MCF 10A (cell line): ENCODE data around the gene SORBS1. TPM values are rescaled to one million over a fixed set of nuclear protein-coding genes. Genes with fewer than 3 reads are reported as not detected.

Experiments
- BruUV-seq: library from RNA; stranded (reverse); fragments of 400-500 nt; replicated peaks from 2 replicates; lab custom pipeline; 2021; lab: Mats Ljungman, UMichigan
- CTCF ChIA-PET: fragments of 300-600 bp; sonication (Branson Sonifier 250); formaldehyde crosslinking; extraction: SDS; loops from one replicate; lab custom pipeline; 2021; ENCODE audit warnings: antibody characterized with exemption, inconsistent platforms; lab: Yijun Ruan, JAX
- POLR2A ChIA-PET: fragments of 300-600, 350-650 bp; sonication (Branson Sonifier 250); formaldehyde crosslinking; extraction: SDS; loops from one replicate; lab custom pipeline; 2020; ENCODE audit warnings: antibody characterized with exemption, inconsistent platforms; lab: Yijun Ruan, JAX
- DNase-seq: peaks from one replicate; pipeline ENCODE4 v3.0.0-alpha.2; 2018; ENCODE audit not compliant: unreplicated experiment
- H3K27ac Mint-ChIP-seq: one replicate; pipeline ENCODE4 v1.8.0; 2022; ENCODE audit warnings: mild to moderate bottlenecking, low read depth, mixed read lengths; ENCODE audit not compliant: unreplicated experiment
- H3K27me3 Mint-ChIP-seq: one replicate; pipeline ENCODE4 v1.8.0; 2022; ENCODE audit warnings: mixed read lengths; ENCODE audit not compliant: insufficient read depth, unreplicated experiment
- H3K36me3 Mint-ChIP-seq: one replicate; pipeline ENCODE4 v1.8.0; 2022; ENCODE audit warnings: mild to moderate bottlenecking, moderate library complexity, mixed read lengths; ENCODE audit not compliant: insufficient read depth, unreplicated experiment
- H3K4me1 Mint-ChIP-seq: one replicate; pipeline ENCODE4 v1.8.0; 2022; ENCODE audit warnings: mixed read lengths; ENCODE audit not compliant: insufficient read depth, unreplicated experiment
- H3K4me3 Mint-ChIP-seq: one replicate; pipeline ENCODE4 v1.8.0; 2022; ENCODE audit warnings: mild to moderate bottlenecking, moderate library complexity, mixed read lengths; ENCODE audit not compliant: unreplicated experiment
- H3K9me3 Mint-ChIP-seq: one replicate; pipeline ENCODE4 v1.8.0; 2022; ENCODE audit warnings: mixed read lengths; ENCODE audit not compliant: unreplicated experiment
- CTCF ChIP-seq: fragments of 200-600 bp; IDR thresholded peaks from one replicate; pipeline ENCODE4 v1.8.0; 2022; ENCODE audit warnings: antibody characterized with exemption, mild to moderate bottlenecking; ENCODE audit not compliant: unreplicated experiment
- intact Hi-C: fragments of 100-400 bp; cut with micrococcal nuclease; formaldehyde crosslinking; loops from 2 replicates; pipeline ENCODE4 v1.14.1; 2022
- total RNA-seq: library from RNA; stranded (reverse); gene quantifications from 2 replicates; pipeline ENCODE4 v1.2.3, GENCODE V29; 2022

The SORBS1 gene
- total RNA-seq, 1 experiment from 2014 or later, result 1.0 TPM

- CTCF ChIA-PET, result interaction anchor here (0.6 to 11.8 kb wide), 17 partner anchors 9 to 1334 kb away, joined by 3 to 333 read pairs (median 5); no protein-coding TSS in a partner anchor
Measured at GRCh38 chr10:95604630-95605029, 43.5 kb upstream of the SORBS1 start.

GRCh38 chr10:95602382-95602781 is 41.2 kb upstream of the SORBS1 start:
- no TSS peak for BruUV-seq
- no peak for TF ChIP-seq CTCF
- H3K36me3 Mint-ChIP-seq, result peaks cover 24% of the 10 kb centered on the region
- H3K4me3 Mint-ChIP-seq, result no peak overlapping the region
- H3K27ac Mint-ChIP-seq, result no peak overlapping the region
- H3K4me1 Mint-ChIP-seq, result no peaks in the 10 kb centered on the region
- no peaks in the 10 kb centered on the region for H3K9me3 Mint-ChIP-seq
- H3K27me3 Mint-ChIP-seq, result peaks cover 10% of the 10 kb centered on the region
- no peak for DNase-seq
- ChIA-PET POLR2A (interaction anchor here (0.6 to 2.0 kb wide), 2 partner anchors 135 to 227 kb away, joined by 3 to 4 read pairs; no protein-coding TSS in a partner anchor), CTCF (interaction anchor here (0.6 to 11.8 kb wide), 20 partner anchors 10 to 1967 kb away, joined by 3 to 333 read pairs (median 4); no protein-coding TSS in a partner anchor)
- intact Hi-C loops, result loop anchor here (5.0 kb wide), 1 partner anchor 355 kb away; no protein-coding TSS in a partner anchor

More at GRCh38 chr10:95604630-95605029, 43.5 kb upstream of the SORBS1 start:
- Mint-ChIP-seq H3K27me3 (no peaks in the 10 kb centered on the region), H3K4me1 (no peaks in the 10 kb centered on the region), H3K4me3 (no peak overlapping the region), H3K27ac (no peak overlapping the region), H3K9me3 (no peaks in the 10 kb centered on the region), H3K36me3 (peaks cover 47% of the 10 kb centered on the region)
- no peak for DNase-seq
- POLR2A ChIA-PET, result interaction anchor here (1.0 to 1.4 kb wide), 2 partner anchors 216 to 230 kb away, joined by 3 to 5 read pairs; no protein-coding TSS in a partner anchor
- intact Hi-C loops, result loop anchor here (5.0 kb wide), 1 partner anchor 357 kb away; no protein-coding TSS in a partner anchor
- no peak for TF ChIP-seq CTCF
- no TSS peak for BruUV-seq

GRCh38 chr10:95601116-95601719 is 40.0 kb upstream of the SORBS1 start:
- CTCF ChIA-PET, result interaction anchor here (0.6 to 11.8 kb wide), 32 partner anchors 8 to 328 kb away, joined by 3 to 333 read pairs (median 4); no protein-coding TSS in a partner anchor
- no TSS peak for BruUV-seq
- POLR2A ChIA-PET, result interaction anchor here (2.0 kb wide), 1 partner anchor 226 kb away, joined by 4 read pairs; no protein-coding TSS in a partner anchor
- H3K4me1 Mint-ChIP-seq, result no peaks in the 10 kb centered on the region
- no peak overlapping the region for H3K27ac Mint-ChIP-seq
- H3K27me3 Mint-ChIP-seq, result peaks cover 21% of the 10 kb centered on the region
- no peak overlapping the region for H3K4me3 Mint-ChIP-seq
- peaks cover 8% of the 10 kb centered on the region for H3K9me3 Mint-ChIP-seq
- intact Hi-C loops, result loop anchor here (1.0 to 5.0 kb wide), 6 partner anchors 134 to 468 kb away; no protein-coding TSS in a partner anchor
- H3K36me3 Mint-ChIP-seq, result peaks cover 16% of the 10 kb centered on the region
- peak; percentile 89 for DNase-seq
- peak; percentile 87 for TF ChIP-seq CTCF

GRCh38 chr10:95600158-95600557 is 39.0 kb upstream of the SORBS1 start:
- no peak overlapping the region for H3K4me3 Mint-ChIP-seq
- peaks cover 8% of the 10 kb centered on the region for H3K9me3 Mint-ChIP-seq
- BruUV-seq, result no TSS peak
- no peak for TF ChIP-seq CTCF
- ChIA-PET CTCF (interaction anchor here (0.7 to 11.8 kb wide), 24 partner anchors 9 to 238 kb away, joined by 3 to 333 read pairs (median 5); partner anchors contain the start of gene TCTN3), POLR2A (interaction anchor here (0.7 kb wide), 1 partner anchor 225 kb away, joined by 3 read pairs; no protein-coding TSS in a partner anchor)
- H3K27me3 Mint-ChIP-seq, result peaks cover 22% of the 10 kb centered on the region
- DNase-seq, result no peak
- H3K27ac Mint-ChIP-seq, result no peak overlapping the region
- H3K4me1 Mint-ChIP-seq, result no peaks in the 10 kb centered on the region
- H3K36me3 Mint-ChIP-seq, result peaks cover 6% of the 10 kb centered on the region
- intact Hi-C loops, result loop anchor here (5.0 kb wide), 1 partner anchor 353 kb away; no protein-coding TSS in a partner anchor
